Mammary epithelial cell (primary cell): ENCODE results near the gene AARS1.

ENCODE experiments used
- EZH2 ChIP-seq: IDR thresholded peaks from 2 replicates; pipeline ENCODE4 v1.6.1; 2012; ENCODE audit warnings: low read length, inconsistent platforms, borderline replicate concordance
- TF ChIP-seq, protein P1 (sequence below), 2 donors: IDR thresholded peaks in 1 of 2; conservative IDR thresholded peaks in 1 of 2; 2 replicates each; pipeline ENCODE4 v1.5.1; 2011 to 2012; ENCODE audit warnings: inconsistent platforms in 2 of 2, low read length in 2 of 2, mild to moderate bottlenecking in 2 of 2, control low read depth in 1 of 2, low read depth in 1 of 2; ENCODE audit not compliant: insufficient read depth in 1 of 2; ENCODE audit errors: extremely low read depth in 1 of 2

DNA sequence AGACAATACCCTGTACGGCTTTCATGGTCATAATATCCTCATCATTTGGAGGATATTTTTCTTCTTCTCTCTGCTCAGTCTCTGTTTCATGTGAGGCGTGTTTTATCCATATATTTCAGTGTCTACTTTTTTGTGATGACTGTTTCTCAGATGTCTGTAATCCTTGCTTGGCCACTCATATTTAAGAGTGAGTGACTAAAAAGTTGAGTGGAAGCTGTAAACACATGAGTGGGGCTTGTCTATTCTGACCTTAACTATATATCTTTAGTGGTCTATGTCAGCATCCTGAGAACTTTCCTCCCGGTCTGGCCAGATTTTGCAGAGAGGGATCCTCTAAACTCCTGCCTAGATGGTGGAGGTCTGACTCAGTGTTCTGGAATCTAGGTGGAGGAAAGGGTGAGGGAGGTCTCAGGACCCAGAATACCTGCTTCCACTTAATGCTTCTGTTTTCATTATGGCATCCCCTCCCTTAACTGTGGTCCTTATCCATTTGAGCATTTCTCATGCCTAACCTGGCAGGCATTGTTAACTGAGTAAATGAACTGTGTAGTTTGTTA lies 15.7 kb upstream of the AARS1 start:
- TF ChIP-seq, protein P1, sequence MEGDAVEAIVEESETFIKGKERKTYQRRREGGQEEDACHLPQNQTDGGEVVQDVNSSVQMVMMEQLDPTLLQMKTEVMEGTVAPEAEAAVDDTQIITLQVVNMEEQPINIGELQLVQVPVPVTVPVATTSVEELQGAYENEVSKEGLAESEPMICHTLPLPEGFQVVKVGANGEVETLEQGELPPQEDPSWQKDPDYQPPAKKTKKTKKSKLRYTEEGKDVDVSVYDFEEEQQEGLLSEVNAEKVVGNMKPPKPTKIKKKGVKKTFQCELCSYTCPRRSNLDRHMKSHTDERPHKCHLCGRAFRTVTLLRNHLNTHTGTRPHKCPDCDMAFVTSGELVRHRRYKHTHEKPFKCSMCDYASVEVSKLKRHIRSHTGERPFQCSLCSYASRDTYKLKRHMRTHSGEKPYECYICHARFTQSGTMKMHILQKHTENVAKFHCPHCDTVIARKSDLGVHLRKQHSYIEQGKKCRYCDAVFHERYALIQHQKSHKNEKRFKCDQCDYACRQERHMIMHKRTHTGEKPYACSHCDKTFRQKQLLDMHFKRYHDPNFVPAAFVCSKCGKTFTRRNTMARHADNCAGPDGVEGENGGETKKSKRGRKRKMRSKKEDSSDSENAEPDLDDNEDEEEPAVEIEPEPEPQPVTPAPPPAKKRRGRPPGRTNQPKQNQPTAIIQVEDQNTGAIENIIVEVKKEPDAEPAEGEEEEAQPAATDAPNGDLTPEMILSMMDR (conservative IDR thresholded peaks at IDR 0.05 in 1 of 2, IDR thresholded peaks at IDR 0.05 in 1 of 2; ENCODE audit: extremely low read depth in 1 of 2, insufficient read depth in 1 of 2, low read depth in 1 of 2, low read length in 2 of 2): no peak
- no peak for TF ChIP-seq EZH2
